GM18951 (cell line): ENCODE data around the gene SNED1.

Experiments
- POLR2A ChIP-seq: IDR thresholded peaks from 4 replicates; pipeline ENCODE4 v1.6.1; 2011; ENCODE audit warnings: mild to moderate bottlenecking; ENCODE audit not compliant: insufficient read length, insufficient read depth; ENCODE audit errors: extremely low read depth
- in situ Hi-C: fragments of 300-500 bp; cut with MboI; formaldehyde crosslinking; loops from one replicate; pipeline ENCODE4 v1.12.0; 2022; ENCODE audit warnings: low sequenced_read_pairs, mixed read lengths, inconsistent platforms; ENCODE audit not compliant: unreplicated experiment

Gene SNED1

GRCh38 chr2:241006412-241006811, 8.0 kb downstream of the SNED1 start:
- in situ Hi-C loops, result no loop called here

GRCh38 chr2:241007111-241007510, 8.7 kb downstream of the SNED1 start:
- no peak for TF ChIP-seq POLR2A
- in situ Hi-C loops, result no loop called here

More at GRCh38 chr2:241006412-241006811, 8.0 kb downstream of the SNED1 start:
- TF ChIP-seq POLR2A, result no peak

GRCh38 chr2:241007880-241008710, 9.7 kb downstream of the SNED1 start:
- TF ChIP-seq POLR2A, result no peak
- in situ Hi-C loops, result no loop called here

- in situ Hi-C loops, result no loop called here
- TF ChIP-seq POLR2A, result no peak
These were observed 10.3 kb downstream of the SNED1 start for GRCh38 chr2:241008711-241009121.

GRCh38 chr2:241009191-241009590, 10.8 kb downstream of the SNED1 start:
- TF ChIP-seq POLR2A, result no peak
- in situ Hi-C loops, result no loop called here

- in situ Hi-C loops, result no loop called here
- no peak for TF ChIP-seq POLR2A
These were observed 11.4 kb downstream of the SNED1 start for GRCh38 chr2:241009601-241010530.

GRCh38 chr2:241010531-241011295, 12.3 kb downstream of the SNED1 start:
- TF ChIP-seq POLR2A, result no peak
- in situ Hi-C loops, result no loop called here

GRCh38 chr2:241011296-241011600, 12.8 kb downstream of the SNED1 start:
- TF ChIP-seq POLR2A, result no peak
- in situ Hi-C loops, result no loop called here

- no peak for TF ChIP-seq POLR2A
- in situ Hi-C loops, result no loop called here
These were observed 13.5 kb downstream of the SNED1 start for GRCh38 chr2:241011751-241012510.

- in situ Hi-C loops, result no loop called here
These were observed 15.8 kb downstream of the SNED1 start for GRCh38 chr2:241014224-241014623.

GRCh38 chr2:241014764-241015163, 16.3 kb downstream of the SNED1 start:
- in situ Hi-C loops, result no loop called here
- TF ChIP-seq POLR2A, result no peak

More at GRCh38 chr2:241014224-241014623, 15.8 kb downstream of the SNED1 start:
- no peak for TF ChIP-seq POLR2A

- in situ Hi-C loops, result no loop called here
- TF ChIP-seq POLR2A, result no peak
These were observed 17.0 kb downstream of the SNED1 start for GRCh38 chr2:241015439-241015838.

- in situ Hi-C loops, result no loop called here
- TF ChIP-seq POLR2A, result no peak
These were observed 19.0 kb downstream of the SNED1 start for GRCh38 chr2:241017228-241017940.
